ENCODE measurements around the gene MBD1.
A peak's percentile ranks its signal among the peaks of the same experiment; 100 is the strongest.

MBD1 gene

GRCh38 chr18:50281295-50281971, at the start of gene MBD1:
TSS of gene MBD1 (minus strand) at chr18:50281523. CDS start at chr18:50279992, 1,531 bp downstream.
- Histone ChIP-seq H3F3A (ENCODE audit: insufficient read depth, low read length) (no peaks in the 10 kb centered on the region), H3K4me3 (ENCODE audit: low read length) (peak within 1 kb of the TSS; percentile 81), H3K4me1 (ENCODE audit: low read length) (peaks cover 22% of the 10 kb centered on the region), H3K36me3 (replicated peaks; ENCODE audit: insufficient read depth, low read length) (peaks cover 19% of the 10 kb centered on the region), H3K79me2 (ENCODE audit: low read length) (peaks cover 62% of the 10 kb centered on the region), H4K20me1 (ENCODE audit: insufficient read depth, low read length) (no peaks in the 10 kb centered on the region), H3K27me3 (replicated peaks; ENCODE audit: insufficient read depth, low read length) (no peaks in the 10 kb centered on the region), H3K27ac (ENCODE audit: low read length) (peak within 1 kb of the TSS; percentile 96), H3K9me3 (replicated peaks; ENCODE audit: insufficient read depth, low read length) (no peaks in the 10 kb centered on the region), H2AFZ (ENCODE audit: low read length) (peak within 1 kb of the TSS; percentile 98), H3K9ac (ENCODE audit: low read length) (peak within 1 kb of the TSS; percentile 81), H3K9me2 (replicated peaks; ENCODE audit: insufficient read depth, low read length) (no peaks in the 10 kb centered on the region), H3K4me2 (ENCODE audit: low read depth, low read length) (peak within 1 kb of the TSS; percentile 97)
- peak; percentile 97 for DNase-seq
- no peak for TF ChIP-seq EZH2phosphoT487 (IDR thresholded peaks at IDR 0.05; ENCODE audit: low read length)
- 0 out of 2 replicates have a peak, but pooled peaks have one; percentile 10 for TF ChIP-seq CTCF (IDR thresholded peaks at IDR 0.05; ENCODE audit: low read length)

GRCh38 chr18:50330176-50330575, 48.9 kb upstream of the MBD1 start:
- Histone ChIP-seq H3K4me1 (ENCODE audit: low read length) (peaks cover 36% of the 10 kb centered on the region), H3K9me3 (replicated peaks; ENCODE audit: insufficient read depth, low read length) (no peaks in the 10 kb centered on the region), H3K27ac (ENCODE audit: low read length) (no peak overlapping the region), H3K27me3 (replicated peaks; ENCODE audit: insufficient read depth, low read length) (no peaks in the 10 kb centered on the region), H3K4me2 (ENCODE audit: low read depth, low read length) (no peak overlapping the region), H3K4me3 (ENCODE audit: low read length) (no peak overlapping the region), H3K79me2 (ENCODE audit: low read length) (no peaks in the 10 kb centered on the region), H3F3A (ENCODE audit: insufficient read depth, low read length) (no peaks in the 10 kb centered on the region), H3K9ac (ENCODE audit: low read length) (no peak overlapping the region), H3K9me2 (replicated peaks; ENCODE audit: insufficient read depth, low read length) (no peaks in the 10 kb centered on the region), H2AFZ (ENCODE audit: low read length) (no peak overlapping the region), H3K36me3 (replicated peaks; ENCODE audit: insufficient read depth, low read length) (no peaks in the 10 kb centered on the region), H4K20me1 (ENCODE audit: insufficient read depth, low read length) (no peaks in the 10 kb centered on the region)
- TF ChIP-seq EZH2 (optimal IDR thresholded peaks at IDR 0.05; ENCODE audit: low read depth, low read length) (no peak), EZH2phosphoT487 (IDR thresholded peaks at IDR 0.05; ENCODE audit: low read length) (no peak), CTCF (IDR thresholded peaks at IDR 0.05; ENCODE audit: low read length) (no peak)
- DNase-seq: no peak

- Histone ChIP-seq H2AFZ (ENCODE audit: low read length) (no peak overlapping the region), H3K9ac (ENCODE audit: low read length) (no peak overlapping the region), H4K20me1 (ENCODE audit: insufficient read depth, low read length) (no peaks in the 10 kb centered on the region), H3K27ac (ENCODE audit: low read length) (no peak overlapping the region), H3K4me2 (ENCODE audit: low read depth, low read length) (no peak overlapping the region), H3K4me1 (ENCODE audit: low read length) (peaks cover 14% of the 10 kb centered on the region), H3K9me2 (replicated peaks; ENCODE audit: insufficient read depth, low read length) (no peaks in the 10 kb centered on the region), H3F3A (ENCODE audit: insufficient read depth, low read length) (no peaks in the 10 kb centered on the region), H3K79me2 (ENCODE audit: low read length) (no peaks in the 10 kb centered on the region), H3K4me3 (ENCODE audit: low read length) (no peak overlapping the region), H3K36me3 (replicated peaks; ENCODE audit: insufficient read depth, low read length) (no peaks in the 10 kb centered on the region), H3K9me3 (replicated peaks; ENCODE audit: insufficient read depth, low read length) (no peaks in the 10 kb centered on the region), H3K27me3 (replicated peaks; ENCODE audit: insufficient read depth, low read length) (no peaks in the 10 kb centered on the region)
- TF ChIP-seq EZH2phosphoT487 (IDR thresholded peaks at IDR 0.05; ENCODE audit: low read length) (no peak), EZH2 (optimal IDR thresholded peaks at IDR 0.05; ENCODE audit: low read depth, low read length) (no peak), CTCF (IDR thresholded peaks at IDR 0.05; ENCODE audit: low read length) (no peak)
- DNase-seq: no peak
These were observed 46.7 kb upstream of the MBD1 start for GRCh38 chr18:50327983-50328382.
